Activated CD8-positive, alpha-beta memory T cell treated with anti-CD3 and anti-CD28 coated beads, Interleukin-2, amount 50 U/mL, for 4 hours (primary cell): ENCODE data around the gene ABHD16B.

Source experiments
- DNase-seq: peaks from one replicate; pipeline ENCODE4 v3.0.0-alpha.2; 2020

The ABHD16B gene

GRCh38 chr20:63861365-63861934 lies at the start of gene ABHD16B:
Gene ABHD16B, plus strand, starts transcription at chr20:63861498. Its CDS starts 43 bp downstream, at chr20:63861541.
- DNase-seq: no peak

GRCh38 chr20:63814891-63815614 lies 46.2 kb upstream of the ABHD16B start:
- no peak for DNase-seq

GRCh38 chr20:63815615-63816253 lies 45.6 kb upstream of the ABHD16B start:
- no peak for DNase-seq

- no peak for DNase-seq
These were observed 41.9 kb upstream of the ABHD16B start for GRCh38 chr20:63819224-63819921.

- DNase-seq: no peak
These were observed 39.5 kb upstream of the ABHD16B start for GRCh38 chr20:63821811-63822210.

- DNase-seq: no peak
These were observed 39.0 kb upstream of the ABHD16B start for GRCh38 chr20:63822276-63822696.

- no peak for DNase-seq
These were observed 37.5 kb upstream of the ABHD16B start for GRCh38 chr20:63823691-63824311.

- DNase-seq: no peak
These were observed 35.8 kb upstream of the ABHD16B start for GRCh38 chr20:63825331-63826118.

GRCh38 chr20:63826753-63827152 lies 34.5 kb upstream of the ABHD16B start:
- no peak for DNase-seq

GRCh38 chr20:63828124-63828523 lies 33.2 kb upstream of the ABHD16B start:
- no peak for DNase-seq

GRCh38 chr20:63828545-63828944 lies 32.8 kb upstream of the ABHD16B start:
- DNase-seq: no peak

GRCh38 chr20:63828951-63829350 lies 32.3 kb upstream of the ABHD16B start:
- DNase-seq: no peak

- no peak for DNase-seq
These were observed 31.7 kb upstream of the ABHD16B start for GRCh38 chr20:63829603-63829944.

GRCh38 chr20:63829945-63830835 lies 31.1 kb upstream of the ABHD16B start:
- no peak for DNase-seq

- no peak for DNase-seq
These were observed 30.3 kb upstream of the ABHD16B start, which contains the start of gene ZBTB46 for GRCh38 chr20:63830841-63831588. Gene ZBTB46, minus strand, starts transcription at chr20:63831264. Its CDS starts 40,507 bp downstream, at chr20:63790757.

- no peak for DNase-seq
These were observed 29.7 kb upstream of the ABHD16B start for GRCh38 chr20:63831646-63831992.

GRCh38 chr20:63831993-63832686 lies 29.2 kb upstream of the ABHD16B start:
- DNase-seq: no peak

GRCh38 chr20:63833776-63834490 lies 27.4 kb upstream of the ABHD16B start:
- no peak for DNase-seq

- DNase-seq: no peak
These were observed 26.8 kb upstream of the ABHD16B start for GRCh38 chr20:63834491-63834880.
